ENCODE results near the gene MYO19. TPM values are rescaled to one million over a fixed set of nuclear protein-coding genes. Genes with fewer than 3 reads are reported as not detected.

Gene MYO19
- total and polyA plus RNA-seq, 2 of the 8 experiments (the other 6 are each of a cell fraction or from before 2014, with no cell fraction given): 126 to 163 TPM

- CTCF ChIA-PET (ENCODE audit: partially characterized antibody): no interaction called here
- POLR2A ChIA-PET (ENCODE audit: partially characterized antibody): interaction anchor here (0.6 to 1.7 kb wide), 5 partner anchors 10 to 79 kb away, joined by 3 to 5 read pairs (median 3); partner anchors contain the start of genes MYO19 and PIGW
- 92% methylated on average over 8 of the region's 8 CpGs; no CpG with 5 or more reads in 1 of the 2 experiments for WGBS, 2 experiments (ENCODE audit: extremely low coverage in 1 of 2, insufficient coverage in 1 of 2, insufficient read length in 1 of 2, insufficient replicate concordance in 2 of 2, low coverage in 1 of 2, low lambda C conversion rate in 2 of 2, missing lambda C conversion rate in 1 of 2)
- no peak for TF ChIP-seq USF2 (IDR thresholded peaks at IDR 0.05; ENCODE audit: low read length)
- TF ChIP-seq KDM5A (IDR thresholded peaks at IDR 0.05; ENCODE audit: low read length): no peak
- no peak for TF ChIP-seq CBX5 (IDR thresholded peaks at IDR 0.05; ENCODE audit: low read depth, low read length)
- no peak for TF ChIP-seq BCL11A (IDR thresholded peaks at IDR 0.05; ENCODE audit: low read depth in 2 of 2, low read length in 2 of 2)
- no peak for TF ChIP-seq MAX (IDR thresholded peaks at IDR 0.05)
- no peak for TF ChIP-seq EZH2 (IDR thresholded peaks at IDR 0.05; ENCODE audit: low read depth, low read length, severe bottlenecking)
- TF ChIP-seq POLR2AphosphoS5 (IDR thresholded peaks at IDR 0.05; ENCODE audit: low read depth, low read length): no peak
- no peak for TF ChIP-seq TBP (IDR thresholded peaks at IDR 0.05; ENCODE audit: low read depth, low read length)
These were observed 16.1 kb upstream of the MYO19 start for GRCh38 chr17:36550491-36551417.

More at GRCh38 chr17:36550491-36551417, 16.1 kb upstream of the MYO19 start:
- no peak overlapping the region for H4K91ac ChIP-seq (replicated peaks; ENCODE audit: insufficient read length, low read length)
- H3K23me2 ChIP-seq (ENCODE audit: low read depth, low read length): peaks cover 4% of the 10 kb centered on the region
- peaks cover 0 to 5% (median 1%) of the 10 kb centered on the region in 4 experiments; a peak in 2 of 7 replicates for H3K4me1 ChIP-seq (replicated peaks in 1 of 4; ENCODE audit: control insufficient read depth in 3 of 4, insufficient read depth in 4 of 4, low read length in 3 of 4)
- DNase-seq (ENCODE audit: low read depth in 1 of 2, low spot score in 2 of 2) (no peak), FAIRE-seq (no peak)
- no peak overlapping the region for H3K18ac ChIP-seq (ENCODE audit: extremely low read depth, low read length)
- H3K23ac ChIP-seq (ENCODE audit: insufficient read length): no peak overlapping the region
- no peak overlapping the region for H2BK5ac ChIP-seq (ENCODE audit: low read depth, low read length)
- H2BK120ac ChIP-seq (replicated peaks; ENCODE audit: low read depth, low read length): no peak overlapping the region
- H3K56ac ChIP-seq (replicated peaks; ENCODE audit: insufficient read length, low read depth, low read length): no peak overlapping the region
- no peaks in the 10 kb centered on the region for H3K9me3 ChIP-seq (ENCODE audit: insufficient read depth in 2 of 2, low read depth in 1 of 2, low read length in 1 of 2)
- no peak overlapping the region for H2BK15ac ChIP-seq (ENCODE audit: low read length)
- H3K36me3 ChIP-seq (ENCODE audit: control insufficient read depth in 2 of 4, insufficient read depth in 4 of 4, low read length in 3 of 4): peaks cover 0 to 4% (median 0%) of the 10 kb centered on the region in 4 experiments; a peak in 1 of 8 replicates
- H3K4ac ChIP-seq (replicated peaks; ENCODE audit: insufficient read length, low read depth, low read length): no peak overlapping the region
- H2AFZ ChIP-seq (ENCODE audit: low read length): no peak overlapping the region
- no peak overlapping the region for H3K14ac ChIP-seq (ENCODE audit: insufficient read length)
- no peak overlapping the region for H3K9ac ChIP-seq (replicated peaks in 1 of 4; ENCODE audit: extremely low read depth in 1 of 4, low read depth in 3 of 4, low read length in 3 of 4)
- H3K27ac ChIP-seq (ENCODE audit: low read depth, low read length): no peak overlapping the region
- no peak overlapping the region for H4K5ac ChIP-seq (ENCODE audit: insufficient read length, low read depth, low read length)
- no peak overlapping the region for H4K8ac ChIP-seq (ENCODE audit: extremely low read depth, insufficient read depth, low read length)
- no peak overlapping the region for H2BK12ac ChIP-seq (ENCODE audit: low read depth, low read length)
- no peak overlapping the region for H3K4me2 ChIP-seq (ENCODE audit: insufficient read depth in 1 of 2, low read depth in 2 of 2, low read length in 2 of 2)
- H3K79me1 ChIP-seq (ENCODE audit: low read depth, low read length): no peaks in the 10 kb centered on the region
- no peaks in the 10 kb centered on the region for H3K27me3 ChIP-seq (replicated peaks in 1 of 4; ENCODE audit: control insufficient read depth in 3 of 4, extremely low read depth in 1 of 4, insufficient read depth in 3 of 4, low read length in 3 of 4)
- peaks cover 6 to 90% of the 10 kb centered on the region in 2 experiments; a peak in 3 of 4 replicates for H3K79me2 ChIP-seq (ENCODE audit: control insufficient read depth in 1 of 2, insufficient read depth in 2 of 2, low read length in 2 of 2)
- H2BK20ac ChIP-seq (ENCODE audit: low read length): no peak overlapping the region
- H4K20me1 ChIP-seq (replicated peaks in 1 of 2; ENCODE audit: control insufficient read depth in 1 of 2, insufficient read depth in 2 of 2, low read length in 2 of 2): peaks cover 2 to 4% of the 10 kb centered on the region in 2 experiments
- no peak overlapping the region for H3K4me3 ChIP-seq (ENCODE audit: extremely low read depth in 1 of 4, insufficient read depth in 2 of 4, low read depth in 3 of 4, low read length in 4 of 4)
- H2AK5ac ChIP-seq (ENCODE audit: low read depth, low read length): no peak overlapping the region

All from H1 (cell line).